NCI-H128 (cell line): ENCODE results near the gene TTLL4.
"Not testable (repeated sequence)": the region's sequence is repeated elsewhere in the genome, so short reads cannot be mapped to it uniquely, and the experiment has no call there.

Experiments used
- DNase-seq: peaks from one replicate; lab custom pipeline; 2025; ENCODE audit not compliant: unreplicated experiment; lab: John Stamatoyannopoulos, UW

The TTLL4 gene

GRCh38 chr2:218745160-218745558 lies 34.5 kb downstream of the TTLL4 start:
- no peak for DNase-seq

GRCh38 chr2:218745559-218746469 lies 35.2 kb downstream of the TTLL4 start:
- no peak for DNase-seq

- DNase-seq: no peak
These were observed 35.8 kb downstream of the TTLL4 start for GRCh38 chr2:218746470-218746795.

- no peak for DNase-seq
These were observed 36.3 kb downstream of the TTLL4 start for GRCh38 chr2:218746960-218747359.

- DNase-seq: no peak
These were observed 38.3 kb downstream of the TTLL4 start for GRCh38 chr2:218748741-218749441.

- DNase-seq: no peak
These were observed 43.6 kb downstream of the TTLL4 start for GRCh38 chr2:218754201-218754600.

- DNase-seq: no peak
These were observed 44.1 kb downstream of the TTLL4 start for GRCh38 chr2:218754781-218755180.

GRCh38 chr2:218755198-218755566 lies 44.5 kb downstream of the TTLL4 start:
- DNase-seq: no peak

- DNase-seq: no peak
These were observed 45.2 kb downstream of the TTLL4 start for GRCh38 chr2:218755567-218756404.

GRCh38 chr2:218756599-218757377 lies 46.2 kb downstream of the TTLL4 start:
- DNase-seq: no peak

- no peak for DNase-seq
These were observed 51.2 kb downstream of the TTLL4 start for GRCh38 chr2:218761795-218762194.

GRCh38 chr2:218772759-218773158 lies 62.1 kb downstream of the TTLL4 start:
- not testable (repeated sequence) for DNase-seq

- no peak for DNase-seq
These were observed 63.2 kb downstream of the TTLL4 start for GRCh38 chr2:218773881-218774280.

- DNase-seq: no peak
These were observed 65.9 kb downstream of the TTLL4 start for GRCh38 chr2:218776488-218776887.

- DNase-seq: no peak
These were observed 66.8 kb downstream of the TTLL4 start for GRCh38 chr2:218777276-218777990.

- DNase-seq: no peak
These were observed 69.4 kb downstream of the TTLL4 start for GRCh38 chr2:218780046-218780445.

- DNase-seq: no peak
These were observed 70.4 kb downstream of the TTLL4 start for GRCh38 chr2:218780851-218781690.

- DNase-seq: no peak
These were observed 71.3 kb downstream of the TTLL4 start, which contains the start of gene CYP27A1 for GRCh38 chr2:218781691-218782527. CYP27A1 (plus strand) TSS chr2:218782147; CDS start chr2:218782183, 36 bp downstream.
